ENCODE measurements around the gene APCDD1L.

The APCDD1L gene

DNA sequence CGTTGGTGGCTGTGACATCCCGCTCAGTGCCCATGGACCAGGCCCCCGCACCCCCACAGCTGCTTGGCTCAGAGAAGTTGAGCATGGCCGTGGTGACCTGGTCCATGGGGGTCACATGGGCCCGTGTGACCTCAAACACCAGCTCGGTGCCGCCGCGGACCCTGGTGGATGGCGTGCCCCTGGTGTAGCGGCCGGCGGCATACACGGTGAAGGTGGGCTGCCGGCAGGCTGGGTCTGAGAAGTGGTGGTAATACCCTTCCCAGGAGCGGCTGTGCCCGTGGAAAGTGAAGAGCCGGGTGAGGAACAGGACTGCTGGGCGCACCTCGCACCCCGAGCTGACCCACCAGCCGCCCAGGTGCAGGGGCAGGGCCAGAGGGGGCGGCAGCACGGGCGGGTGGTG lies 54.1 kb downstream of the APCDD1L start:
- DNase-seq: no peak

DNA sequence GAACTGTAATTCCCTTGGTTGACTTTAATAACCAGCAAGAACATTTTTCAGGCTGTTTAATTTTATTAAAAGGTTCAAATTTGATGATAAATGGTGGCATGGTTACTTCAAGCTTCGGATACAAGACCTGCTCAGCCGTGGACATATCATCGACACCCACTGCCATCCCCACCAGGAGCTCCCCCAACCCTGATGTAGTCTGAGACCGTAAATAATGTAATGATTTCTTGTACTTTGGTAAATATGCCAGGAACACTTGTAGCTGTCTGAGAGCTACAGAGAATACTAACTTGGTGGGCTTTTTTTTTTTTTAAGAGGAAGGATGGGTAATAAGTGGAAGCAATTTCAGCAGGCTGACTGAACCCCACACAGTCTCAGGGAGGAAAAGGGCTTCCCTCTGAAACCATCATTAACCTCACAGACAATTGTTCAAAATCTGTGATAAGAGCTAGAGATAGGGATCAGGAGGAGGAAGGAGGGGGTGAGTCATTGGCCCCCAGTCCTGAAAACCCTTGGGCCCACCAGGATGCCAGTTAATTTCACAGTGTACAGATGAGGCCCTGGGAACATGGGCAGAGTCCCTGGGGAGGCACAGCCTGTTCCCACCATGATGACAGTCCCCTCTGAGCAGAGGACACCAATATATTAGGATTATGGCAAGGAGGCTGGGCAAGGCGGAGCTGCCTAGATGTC lies 56.0 kb downstream of the APCDD1L start:
- no peak for DNase-seq

DNA sequence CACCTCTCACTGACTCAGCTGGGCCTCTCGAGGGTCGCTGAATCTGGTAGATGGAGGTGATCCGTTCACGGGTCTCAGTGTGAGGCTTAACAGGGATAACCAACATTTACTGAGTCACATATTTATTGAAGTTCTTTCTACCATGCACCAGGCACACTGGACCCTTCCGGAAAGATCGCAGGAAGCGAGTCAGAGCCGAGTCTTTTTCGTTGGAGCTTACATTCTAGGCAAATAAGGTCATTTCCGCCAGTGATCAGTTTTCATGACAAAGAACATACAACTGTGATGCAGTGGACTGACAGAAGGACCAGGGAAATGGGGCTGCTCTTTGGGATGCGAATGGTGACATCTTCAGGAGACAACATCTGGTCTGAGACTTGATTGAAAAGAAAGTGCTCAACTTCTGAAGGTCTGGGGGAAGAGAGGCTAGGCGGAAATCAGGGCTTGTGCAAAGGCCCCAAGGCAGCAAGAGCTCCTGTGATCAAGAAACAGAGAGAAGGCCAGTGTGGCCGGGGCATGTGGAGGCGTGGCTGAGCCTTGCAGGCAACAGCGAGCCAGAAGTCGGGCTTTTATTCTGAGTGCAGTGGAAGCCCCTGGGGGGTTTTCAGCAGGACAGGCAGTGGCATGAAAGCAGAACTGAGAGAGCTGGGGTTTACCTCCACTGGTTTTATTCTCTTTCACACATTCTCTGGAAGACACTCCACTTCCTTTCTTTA lies 56.7 kb downstream of the APCDD1L start:
- no peak for DNase-seq

DNA sequence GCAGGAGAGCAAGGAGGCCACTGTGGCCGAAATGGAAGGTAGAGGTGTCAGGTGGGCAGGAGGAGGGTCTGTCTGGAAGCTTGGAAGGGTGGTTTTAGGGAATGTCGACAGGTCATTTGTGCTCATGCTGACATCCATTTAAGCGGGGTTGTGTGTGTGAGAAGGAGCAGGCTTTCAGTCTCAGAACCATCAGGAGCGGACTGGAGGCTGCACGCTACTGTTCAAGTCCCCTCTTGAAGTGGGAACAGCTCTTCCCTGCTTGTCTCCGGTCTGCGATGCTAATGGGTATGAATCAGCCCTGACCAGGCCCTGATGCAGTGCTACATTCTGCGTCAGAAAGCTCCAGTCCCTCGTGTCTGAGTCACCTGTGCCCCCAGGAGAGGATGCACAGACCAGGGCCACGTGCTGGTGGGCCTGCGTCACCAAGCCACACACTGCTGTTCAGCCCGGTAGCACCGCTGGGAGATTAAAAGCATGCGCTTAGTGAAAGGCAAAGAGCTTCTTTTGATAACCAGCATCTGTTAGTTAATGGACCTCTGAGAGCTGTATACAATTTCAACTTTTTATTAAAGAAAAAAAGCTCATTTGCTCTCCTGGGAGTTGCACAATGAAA lies 58.0 kb downstream of the APCDD1L start:
- no peak for DNase-seq

DNA sequence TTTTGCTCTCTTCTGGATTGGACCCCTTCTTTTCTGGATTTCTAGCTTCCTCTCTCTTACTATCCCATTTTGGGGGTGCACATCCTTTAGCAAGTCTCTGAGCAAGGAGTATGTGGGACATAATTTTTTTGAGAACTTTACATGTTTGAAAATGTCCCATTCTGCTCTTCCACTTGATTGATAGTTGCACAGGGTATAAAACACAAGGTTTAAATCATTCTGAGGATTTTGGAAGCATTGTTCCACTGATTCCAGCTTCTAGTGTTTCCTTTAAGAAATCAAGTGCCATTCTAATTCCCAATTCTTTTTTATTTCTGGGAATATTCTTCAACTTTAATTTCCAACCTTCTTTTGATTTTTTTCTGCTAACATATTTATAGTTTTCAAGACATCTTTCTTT lies 60.7 kb downstream of the APCDD1L start:
- no peak for DNase-seq

DNA sequence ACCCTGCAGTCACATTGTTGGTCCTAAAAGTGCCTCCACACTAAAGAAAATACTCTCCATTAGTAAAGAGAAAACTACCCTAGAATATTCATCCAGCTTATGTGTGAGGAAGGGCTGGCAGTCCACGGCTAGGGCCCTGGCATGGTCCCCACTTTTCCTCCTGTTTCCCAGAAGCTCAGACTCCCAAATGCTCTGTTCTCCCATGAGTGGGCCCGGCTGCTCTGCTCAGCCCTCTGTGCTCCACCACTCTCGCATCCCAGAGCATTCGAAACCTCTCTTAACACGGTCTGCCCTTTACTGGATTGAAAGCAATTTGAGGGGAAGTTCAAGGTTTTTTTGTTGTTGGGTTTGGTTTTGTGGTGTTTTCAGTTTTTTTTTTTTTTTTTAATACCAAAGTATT lies 61.8 kb downstream of the APCDD1L start:
- DNase-seq: no peak

DNA sequence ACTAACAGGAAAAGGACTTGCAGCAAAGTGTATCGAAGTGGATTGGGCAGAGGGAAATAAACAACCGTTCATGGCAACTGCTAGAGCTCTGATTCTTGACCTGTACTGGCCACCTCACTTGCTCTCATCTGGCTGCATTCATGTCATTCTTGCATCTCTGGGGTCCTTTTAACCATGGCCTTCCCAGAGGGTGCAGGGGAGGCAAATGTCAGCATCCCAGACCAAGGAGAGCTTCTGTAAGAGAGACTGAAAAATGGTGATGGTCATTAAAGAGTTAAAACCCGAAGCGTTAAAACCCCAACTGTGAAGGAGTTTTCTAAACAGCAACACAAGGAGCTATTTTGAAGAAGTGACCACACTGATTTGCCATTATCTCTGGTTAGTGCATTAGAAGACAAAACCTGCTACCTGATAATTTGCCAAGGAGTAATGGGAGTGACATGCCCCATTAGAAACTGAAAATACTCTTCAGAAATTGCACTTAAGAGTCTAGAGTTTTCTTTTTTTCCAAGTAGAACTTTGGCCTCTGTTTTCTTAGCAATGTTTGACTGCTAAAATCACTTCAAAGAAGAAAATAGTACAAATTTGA lies 62.4 kb downstream of the APCDD1L start:
- no peak for DNase-seq

DNA sequence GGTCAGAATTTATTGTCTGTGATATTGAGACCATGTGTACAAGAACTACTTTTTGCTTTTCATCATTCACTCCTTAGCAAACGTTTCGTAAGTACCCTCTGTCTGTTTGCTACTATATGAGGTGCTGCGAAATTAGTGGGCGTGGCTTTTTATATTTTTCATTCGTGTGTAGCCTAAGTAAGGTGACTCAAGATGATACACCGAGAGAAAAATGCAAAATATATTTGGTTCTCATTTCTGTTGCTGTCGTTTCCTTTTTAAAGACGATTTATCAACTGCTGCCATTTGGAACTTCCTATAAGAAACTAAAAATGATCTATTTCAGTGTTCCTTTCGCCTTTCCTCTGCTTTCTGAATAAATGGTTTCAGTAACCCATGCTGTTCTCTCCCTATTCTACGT lies 64.9 kb downstream of the APCDD1L start:
- DNase-seq: no peak

DNA sequence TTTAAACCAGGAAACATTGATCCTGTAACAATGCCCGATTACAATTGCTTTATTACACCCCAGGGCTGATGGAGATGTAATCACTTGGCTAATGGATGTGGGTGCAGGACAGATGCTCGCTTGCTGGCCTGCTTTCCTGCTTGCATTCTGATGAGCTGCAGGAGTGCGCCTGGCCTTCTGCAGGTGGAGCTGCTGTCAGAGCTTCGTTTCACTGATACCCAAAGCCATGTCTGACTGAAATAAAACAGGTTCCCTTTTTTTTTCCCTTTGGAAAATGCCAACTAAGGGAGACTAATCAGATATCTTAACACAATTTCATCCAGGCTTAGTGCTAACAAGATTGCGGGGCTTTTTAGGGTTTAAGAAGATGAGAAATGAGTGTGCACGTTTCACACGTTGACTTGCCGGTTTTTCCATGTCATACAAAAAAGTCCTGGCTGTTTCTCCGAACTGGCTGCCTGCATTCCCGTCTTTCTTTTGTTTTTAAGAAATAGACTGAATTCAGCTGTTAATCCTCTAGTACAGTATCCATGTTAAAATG lies 65.4 kb downstream of the APCDD1L start:
- no peak for DNase-seq

DNA sequence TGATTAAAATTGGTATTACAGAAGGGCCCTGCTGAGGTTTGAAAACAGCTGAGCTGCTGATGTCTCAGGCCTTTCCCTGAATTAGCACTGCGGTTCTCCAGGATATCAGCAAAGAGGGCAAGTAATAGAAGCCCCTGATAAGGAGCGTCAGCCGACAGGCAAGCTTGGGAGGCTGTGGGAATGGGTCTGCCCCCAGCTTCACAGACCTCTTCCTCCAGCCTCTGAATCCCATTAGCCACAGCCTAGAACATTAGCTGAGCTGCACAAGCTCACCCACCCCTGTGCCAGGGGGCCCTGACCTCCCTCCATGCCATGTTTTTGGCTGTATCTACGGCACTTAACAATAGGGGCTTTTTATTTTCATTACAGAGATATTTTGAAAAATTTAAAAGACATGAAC lies 66.2 kb downstream of the APCDD1L start:
- DNase-seq: no peak

DNA sequence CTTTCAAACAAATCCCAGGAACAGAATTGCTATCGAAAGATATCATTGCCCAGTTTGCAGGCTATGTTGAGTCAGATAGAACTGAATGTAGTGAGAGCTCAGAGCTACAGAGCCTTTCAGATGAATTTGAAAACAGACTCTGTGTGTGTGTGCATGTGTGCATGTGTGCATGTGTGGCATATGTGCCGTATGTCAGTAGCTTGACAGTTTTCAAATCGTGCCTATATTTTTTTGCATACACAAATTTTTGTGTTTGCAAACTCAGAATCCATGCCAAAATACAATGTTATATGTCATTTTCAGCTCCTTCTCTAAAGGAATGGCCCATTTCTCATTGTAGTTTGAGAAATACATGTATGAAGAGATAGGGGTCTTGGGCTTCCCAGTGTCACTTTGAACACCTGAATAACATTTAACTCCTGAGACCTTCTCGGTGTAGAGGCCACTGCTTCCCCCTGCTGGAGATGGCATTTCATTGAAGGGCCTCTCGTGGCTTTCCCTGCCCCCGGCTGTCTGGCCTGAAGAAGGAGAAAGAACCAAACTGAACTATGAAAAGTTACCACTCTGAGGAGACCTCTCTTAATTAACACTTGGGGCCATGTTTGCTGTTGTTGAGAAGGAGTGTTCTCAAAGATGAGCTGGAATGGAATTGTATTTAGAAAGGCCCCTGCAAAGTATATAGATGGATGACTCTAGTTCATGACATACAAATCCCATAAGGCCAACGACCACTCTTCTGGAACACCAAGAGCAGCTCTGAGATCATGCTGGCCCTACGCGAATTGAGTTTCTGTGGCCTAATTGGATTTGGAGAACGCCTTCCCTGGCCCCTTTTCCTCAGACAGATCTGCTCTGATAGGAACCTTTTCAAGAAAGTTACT lies 67.4 kb downstream of the APCDD1L start:
- peak; percentile 78 for DNase-seq

DNA sequence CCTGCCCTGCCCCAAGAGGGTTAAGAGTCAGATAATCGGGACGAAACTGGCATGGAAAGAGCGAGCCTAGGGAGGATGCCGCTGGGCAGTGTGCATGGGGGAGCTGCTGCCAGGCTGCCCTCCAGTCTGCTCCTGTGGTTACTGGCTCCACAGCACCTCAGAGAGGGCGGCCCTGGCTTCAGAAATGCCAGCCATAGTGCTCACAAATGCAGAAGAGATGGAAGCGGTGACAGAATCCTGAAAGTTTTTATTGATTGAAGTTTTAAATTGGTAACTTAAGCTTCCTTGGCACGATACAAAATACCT lies 68.3 kb downstream of the APCDD1L start:
- no peak for DNase-seq

DNA sequence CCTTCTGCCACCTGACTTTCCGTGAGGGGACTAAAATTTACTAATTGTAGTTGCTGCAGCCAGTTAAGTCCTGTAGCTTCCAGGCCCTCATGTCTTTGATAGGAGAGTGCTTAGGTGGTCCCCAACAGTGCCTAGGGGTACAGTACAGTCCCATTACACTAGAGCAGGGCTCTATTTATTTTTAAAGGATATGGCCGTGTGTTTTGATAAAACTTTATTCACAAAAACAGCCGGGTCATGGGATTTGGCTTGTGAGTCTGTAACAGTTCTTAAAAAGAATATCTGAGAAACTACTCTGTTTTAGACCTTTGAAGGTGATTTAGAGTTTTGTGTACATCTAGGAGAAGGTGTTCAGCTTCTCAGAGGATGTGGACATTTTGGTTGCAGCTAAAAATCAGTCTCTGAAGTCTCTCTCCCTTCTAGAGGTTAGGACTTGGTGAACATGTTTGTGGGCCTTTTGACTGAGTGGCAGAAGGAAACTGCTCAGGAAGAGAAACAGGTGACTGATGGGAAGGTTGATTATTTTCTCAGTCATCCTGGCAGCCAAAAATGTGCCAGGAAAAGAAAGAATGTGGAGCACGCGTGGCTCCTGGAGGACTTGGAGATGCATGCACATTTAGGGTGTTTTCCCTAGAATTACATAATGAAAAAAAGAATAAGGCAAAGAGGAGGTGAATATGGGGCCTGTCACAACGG lies 68.8 kb downstream of the APCDD1L start:
- DNase-seq: no peak

DNA sequence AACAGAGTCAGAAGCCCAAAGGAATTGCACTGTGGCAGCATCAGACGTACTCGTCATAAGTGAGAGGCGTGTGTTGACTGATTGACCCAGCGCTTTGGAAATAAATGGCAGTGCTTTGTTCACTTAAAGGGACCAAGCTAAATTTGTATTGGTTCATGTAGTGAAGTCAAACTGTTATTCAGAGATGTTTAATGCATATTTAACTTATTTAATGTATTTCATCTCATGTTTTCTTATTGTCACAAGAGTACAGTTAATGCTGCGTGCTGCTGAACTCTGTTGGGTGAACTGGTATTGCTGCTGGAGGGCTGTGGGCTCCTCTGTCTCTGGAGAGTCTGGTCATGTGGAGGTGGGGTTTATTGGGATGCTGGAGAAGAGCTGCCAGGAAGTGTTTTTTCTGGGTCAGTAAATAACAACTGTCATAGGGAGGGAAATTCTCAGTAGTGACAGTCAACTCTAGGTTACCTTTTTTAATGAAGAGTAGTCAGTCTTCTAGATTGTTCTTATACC lies 70.4 kb downstream of the APCDD1L start:
- no peak for DNase-seq

DNA sequence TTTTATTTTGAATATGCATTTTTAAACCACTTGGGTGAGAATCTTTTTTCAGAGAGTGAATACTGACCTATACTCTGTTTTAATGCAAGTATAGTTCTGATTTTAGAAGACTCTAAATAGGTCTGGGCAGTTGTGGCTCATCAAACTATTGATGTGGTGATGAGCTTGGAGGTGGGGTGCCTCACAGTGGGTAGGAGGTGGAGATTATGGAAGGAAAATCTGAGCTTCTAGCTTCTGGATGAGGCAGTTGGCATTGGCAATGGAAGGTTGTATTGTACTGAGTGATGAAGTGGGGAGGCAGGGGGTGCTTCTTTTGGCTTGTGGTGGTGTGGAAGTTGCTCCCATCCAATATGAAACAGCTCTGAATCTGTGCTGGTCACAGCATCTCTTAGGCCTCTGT lies 73.5 kb downstream of the APCDD1L start:
- no peak for DNase-seq

DNA sequence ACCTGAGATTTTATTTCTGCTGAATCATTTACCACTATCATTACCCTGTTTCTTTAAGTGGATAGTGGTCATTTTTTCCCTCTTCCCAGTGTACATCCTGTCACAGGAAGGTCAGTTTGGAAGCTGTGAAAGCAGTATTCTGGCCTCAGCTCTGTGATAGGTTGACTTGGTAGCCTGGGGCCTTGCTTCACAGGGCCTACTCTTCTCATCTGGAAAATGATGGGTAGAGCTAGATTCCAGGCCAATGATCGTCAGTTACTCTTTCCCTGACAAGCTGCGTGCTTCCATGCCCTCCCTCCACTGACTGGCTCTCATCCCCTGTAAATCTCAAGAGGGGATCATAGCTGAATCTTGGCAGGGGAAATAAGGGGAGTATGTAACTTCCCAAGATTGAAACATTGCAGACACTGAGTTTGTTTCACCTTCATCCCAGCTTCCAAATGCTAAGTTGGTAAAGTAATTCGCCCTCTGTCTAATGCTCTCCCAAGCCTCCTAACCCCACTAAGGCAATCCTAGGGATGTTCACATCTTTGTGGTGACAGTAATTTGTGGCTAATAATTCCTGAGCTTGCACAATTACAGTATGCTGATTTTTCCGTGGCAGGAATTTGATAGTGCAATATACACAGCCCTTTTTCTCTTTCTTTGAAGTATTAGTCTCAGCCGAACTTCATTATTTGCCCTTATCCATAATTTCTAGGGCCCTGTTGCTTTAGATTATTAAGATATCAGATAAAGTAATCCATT lies 75.0 kb downstream of the APCDD1L start:
- no peak for DNase-seq

DNA sequence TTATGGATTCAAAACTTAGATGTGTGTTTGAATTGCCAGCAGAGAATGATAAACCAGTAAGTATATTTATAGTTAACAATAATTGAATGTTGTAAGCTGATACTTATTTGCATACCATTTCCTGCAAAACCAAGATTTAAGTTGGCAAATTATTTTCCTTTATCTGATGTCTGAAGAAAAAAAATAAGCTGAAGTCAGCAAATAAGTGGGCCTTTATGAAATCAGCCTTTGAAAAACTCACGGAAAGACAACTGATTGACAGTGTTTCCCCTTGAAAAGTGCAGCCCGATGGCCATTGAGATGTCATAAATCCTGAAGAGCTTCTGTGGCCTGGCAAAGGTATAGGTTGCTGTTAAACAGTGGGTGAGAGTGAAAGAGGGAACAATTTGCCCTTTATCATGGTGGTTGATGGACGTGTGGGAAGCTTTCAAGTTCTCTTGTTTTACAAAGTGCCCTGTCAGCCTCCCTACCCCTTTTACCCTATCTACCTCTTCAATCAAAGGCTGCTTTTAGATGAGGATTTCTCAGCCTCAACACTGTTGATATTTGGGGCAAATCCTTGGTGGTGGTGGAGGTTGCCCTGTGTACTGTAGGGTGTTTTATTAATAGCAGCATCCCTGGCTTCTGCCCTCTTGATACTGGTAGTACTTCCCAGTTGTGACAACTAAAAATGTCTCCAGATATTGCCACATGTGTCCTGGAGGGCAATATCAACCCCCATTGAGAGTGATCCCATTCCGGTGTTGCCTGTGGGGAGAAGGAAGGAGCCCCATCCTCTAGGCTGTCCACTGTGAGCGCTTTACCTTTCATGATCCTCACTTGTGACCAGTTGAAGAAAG lies 76.0 kb downstream of the APCDD1L start:
- DNase-seq: no peak

DNA sequence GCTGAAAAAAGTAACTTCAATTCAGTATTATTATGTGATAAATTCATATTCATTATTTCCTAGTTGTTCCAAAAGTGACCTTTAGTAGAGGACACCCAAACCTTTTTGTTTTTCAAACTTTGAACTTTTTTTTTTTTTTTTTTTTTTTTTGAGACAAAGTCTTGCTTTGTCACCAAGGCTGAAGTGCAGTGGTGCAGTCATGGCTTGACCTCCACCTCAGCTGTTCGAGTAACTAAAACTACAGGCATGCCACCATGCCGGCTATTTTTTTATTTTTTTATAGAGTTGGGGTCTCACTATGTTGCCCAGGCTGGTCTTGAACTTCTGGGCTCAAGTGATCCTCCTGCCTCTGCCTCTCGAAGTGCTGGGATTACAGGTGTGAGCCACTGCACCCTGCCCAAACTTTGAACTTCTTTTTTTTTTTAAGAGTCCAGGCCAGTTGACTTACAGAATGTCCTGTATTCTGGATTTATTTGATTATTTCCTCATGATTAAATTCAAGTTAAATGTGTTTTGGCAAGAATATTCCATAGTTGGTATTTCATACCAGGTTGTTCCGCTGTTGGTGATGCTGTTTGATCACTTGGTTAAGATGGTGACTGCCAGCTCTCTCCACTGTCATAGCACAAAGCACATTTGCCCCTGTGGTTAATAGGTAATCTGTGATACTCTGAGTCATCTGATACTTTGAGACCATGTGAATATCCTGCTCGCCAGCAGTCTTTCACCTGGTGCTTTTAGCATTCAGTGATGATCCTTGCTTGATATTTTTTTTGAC lies 78.1 kb downstream of the APCDD1L start:
- DNase-seq: no peak

DNA sequence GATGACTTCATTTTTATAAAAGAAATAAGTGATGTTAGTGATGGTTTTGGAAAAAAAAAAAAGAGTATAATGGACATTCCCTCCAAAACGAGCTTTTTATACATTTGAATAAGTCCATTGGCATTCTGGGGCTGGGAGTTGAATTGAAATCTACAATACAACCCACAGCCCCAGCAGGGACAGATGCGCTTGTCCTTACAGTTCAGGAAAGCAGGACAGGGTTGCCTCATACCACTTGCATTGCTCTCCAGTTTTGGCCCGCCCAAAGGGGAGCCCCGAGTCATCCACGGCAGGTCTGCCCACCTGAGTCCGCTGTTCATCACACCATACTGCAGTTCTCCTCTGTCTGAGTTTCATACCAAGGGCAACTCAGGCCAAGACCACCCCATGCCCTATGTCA lies 80.0 kb downstream of the APCDD1L start:
- no peak for DNase-seq

All from activated effector memory CD4-positive, alpha-beta T cell treated with anti-CD3 and anti-CD28 coated beads, Interleukin-2, amount 50 U/mL, for 16 hours (primary cell).